Omental fat pad (tissue), 4 donors: Measurements from ENCODE around the gene OAF. TPM values are rescaled to one million over a fixed set of nuclear protein-coding genes. Genes with fewer than 3 reads are reported as not detected.
A peak's percentile ranks its signal among the peaks of the same experiment; 100 is the strongest.

ENCODE experiments used
- ATAC-seq: fragments of 150-250 bp; one replicate; pipeline ENCODE4 v1.9.1; 2016; ENCODE audit warnings: mild to moderate bottlenecking, moderate library complexity; ENCODE audit not compliant: low FRiP score
- DNase-seq: peaks from one replicate; pipeline ENCODE4 v3.0.0-alpha.2; 2019; ENCODE audit warnings: low spot score
- CTCF ChIP-seq, 3 donors: fragments of 450-650 bp; IDR thresholded peaks; one replicate each; pipeline ENCODE4 v1.5.1; 2016 to 2017; ENCODE audit warnings: antibody characterized with exemption in 3 of 3, mild to moderate bottlenecking in 3 of 3, moderate library complexity in 2 of 3
- total RNA-seq, 4 donors: library from RNA; depleted of rRNA; stranded (reverse); fragments of >200 nt; gene quantifications; one replicate each; pipeline ENCODE4 v1.1.0, GENCODE V29; 2016

The OAF gene
- total RNA-seq: 10 to 100 TPM; 32.3 to 97.4 (median 67.0) TPM

- ATAC-seq (peak; percentile 72), DNase-seq (no peak)
- TF ChIP-seq CTCF (IDR thresholded peaks at IDR 0.05): no peak
Measured at GRCh38 chr11:120210626-120211521, at the start of gene OAF. OAF (plus strand) TSS chr11:120211032; CDS start chr11:120211280, 248 bp downstream.

- ATAC-seq (no peak), DNase-seq (no peak)
- no peak for TF ChIP-seq CTCF (IDR thresholded peaks at IDR 0.05)
Measured at GRCh38 chr11:120167659-120168058, 43.2 kb upstream of the OAF start.

- no peak for TF ChIP-seq CTCF (IDR thresholded peaks at IDR 0.05)
- ATAC-seq: no peak
- no peak for DNase-seq
Measured at GRCh38 chr11:120168108-120168959, 42.5 kb upstream of the OAF start.

- DNase-seq: peak; percentile 27
- TF ChIP-seq CTCF (IDR thresholded peaks at IDR 0.05): peak in 1 of 3 donors; percentile 53
- ATAC-seq: peak; percentile 93
Measured at GRCh38 chr11:120168960-120169681, 41.7 kb upstream of the OAF start.

GRCh38 chr11:120169981-120170698 lies 40.7 kb upstream of the OAF start:
- no peak for TF ChIP-seq CTCF (IDR thresholded peaks at IDR 0.05)
- DNase-seq: peak; percentile 21

GRCh38 chr11:120170741-120171261 lies 40.0 kb upstream of the OAF start:
- DNase-seq: peak; percentile 20
- no peak for TF ChIP-seq CTCF (IDR thresholded peaks at IDR 0.05)
- no peak for ATAC-seq

More at GRCh38 chr11:120169981-120170698, 40.7 kb upstream of the OAF start:
- no peak for ATAC-seq
